Stimulated activated naive B cell treated with anti-CD40 and anti-IgM and Interleukin-4, amounts not matched to agents 10 μg/mL and 1 μg/mL and 100 μg/mL, for 72 hours (primary cell): ENCODE data around the gene GNAI1.

ENCODE experiments used
- ATAC-seq, 2 donors: fragments of 150-1000 bp; cut with Tn5 transposase; replicated peaks; 2 replicates each; pipeline ENCODE4 v1.10.0; 2021; ENCODE audit warnings: moderate library complexity in 1 of 2
- DNase-seq: peaks from one replicate; pipeline ENCODE4 v3.0.0; 2021
- H3K27ac Mint-ChIP-seq: one replicate; pipeline ENCODE4 v1.8.0; 2022; ENCODE audit warnings: mild to moderate bottlenecking, mixed read lengths
- H3K27me3 Mint-ChIP-seq, 2 donors: one replicate each; pipeline ENCODE4 v1.8.0; 2022; ENCODE audit warnings: mixed read lengths in 2 of 2
- H3K36me3 Mint-ChIP-seq, 2 donors: one replicate each; pipeline ENCODE4 v1.8.0; 2022; ENCODE audit warnings: mixed read lengths in 2 of 2, mild to moderate bottlenecking in 1 of 2
- H3K4me1 Mint-ChIP-seq, 2 donors: one replicate each; pipeline ENCODE4 v1.8.0; 2022; ENCODE audit warnings: mixed read lengths in 2 of 2, mild to moderate bottlenecking in 1 of 2
- H3K4me3 Mint-ChIP-seq, 2 donors: one replicate each; pipeline ENCODE4 v1.8.0; 2022; ENCODE audit warnings: mild to moderate bottlenecking in 2 of 2, mixed read lengths in 2 of 2, moderate library complexity in 1 of 2
- H3K9me3 Mint-ChIP-seq, 2 donors: one replicate each; pipeline ENCODE4 v1.8.0; 2022; ENCODE audit warnings: mixed read lengths in 2 of 2, mild to moderate bottlenecking in 1 of 2

Gene GNAI1

DNA sequence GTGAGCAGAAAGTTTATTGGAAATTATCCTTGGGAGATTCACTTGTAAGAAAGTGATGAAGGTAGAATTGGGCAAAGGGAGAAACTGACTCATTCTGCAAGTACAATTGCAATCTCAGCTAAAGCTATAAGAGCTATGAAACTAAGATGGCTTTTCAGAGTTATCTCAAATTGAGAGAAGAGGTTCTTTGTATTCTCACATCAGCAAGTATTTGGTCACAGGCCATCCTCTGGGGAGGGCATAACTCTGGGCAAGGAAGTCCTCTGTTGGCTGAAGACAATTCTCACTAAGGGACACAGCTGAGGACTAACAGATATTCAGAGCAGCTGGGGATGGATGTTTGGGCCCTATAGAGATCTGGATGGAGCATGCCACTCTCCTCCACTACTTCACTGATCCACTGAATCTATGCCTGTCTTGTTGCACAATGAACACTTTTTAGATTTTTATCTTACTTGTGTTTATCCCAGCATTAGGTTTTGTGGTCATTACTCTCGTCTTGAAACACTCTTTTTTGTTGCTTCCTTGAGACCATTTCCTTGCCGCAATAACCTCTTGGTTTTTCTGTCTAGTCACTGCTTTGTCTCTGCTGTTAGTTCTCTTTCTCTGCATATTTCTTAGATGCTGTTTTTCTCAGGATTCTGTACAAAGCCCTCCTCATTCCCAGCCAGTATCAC lies 115.1 kb downstream of the GNAI1 start:
- peaks cover 0 to 3% of the 10 kb centered on the region in 2 donors for H3K9me3 Mint-ChIP-seq
- no peaks in the 10 kb centered on the region for H3K36me3 Mint-ChIP-seq
- no peaks in the 10 kb centered on the region for H3K27me3 Mint-ChIP-seq
- no peak for ATAC-seq
- no peak overlapping the region for H3K4me3 Mint-ChIP-seq
- no peak for DNase-seq
- H3K27ac Mint-ChIP-seq: no peak overlapping the region
- no peaks in the 10 kb centered on the region for H3K4me1 Mint-ChIP-seq

GRCh38 chr7:80253237-80253636 lies 118.6 kb downstream of the GNAI1 start:
- Mint-ChIP-seq H3K9me3 (peaks cover 0 to 2% of the 10 kb centered on the region in 2 donors), H3K4me3 (no peak overlapping the region), H3K4me1 (no peaks in the 10 kb centered on the region), H3K36me3 (no peaks in the 10 kb centered on the region), H3K27ac (no peak overlapping the region), H3K27me3 (no peaks in the 10 kb centered on the region)
- no peak for ATAC-seq
- DNase-seq: no peak

DNA sequence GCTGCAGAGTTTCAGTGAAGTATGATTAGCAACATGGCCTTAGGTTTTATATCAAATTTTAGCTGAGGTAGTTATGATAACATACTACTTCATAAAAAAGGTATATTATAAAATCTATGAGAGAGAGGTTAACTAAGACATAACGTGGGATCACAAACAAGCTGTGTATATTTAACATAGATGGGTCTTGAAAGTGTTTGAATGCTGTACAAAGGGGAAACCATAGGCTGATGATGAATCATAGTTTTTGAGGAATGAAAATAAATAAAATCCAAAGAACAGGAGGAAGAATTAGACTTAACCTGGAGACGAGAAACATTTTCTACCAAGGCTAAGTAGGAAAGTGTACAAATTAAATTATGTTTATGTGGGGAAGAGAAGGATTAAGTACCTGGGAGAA lies 119.0 kb downstream of the GNAI1 start:
- ATAC-seq: no peak

DNA sequence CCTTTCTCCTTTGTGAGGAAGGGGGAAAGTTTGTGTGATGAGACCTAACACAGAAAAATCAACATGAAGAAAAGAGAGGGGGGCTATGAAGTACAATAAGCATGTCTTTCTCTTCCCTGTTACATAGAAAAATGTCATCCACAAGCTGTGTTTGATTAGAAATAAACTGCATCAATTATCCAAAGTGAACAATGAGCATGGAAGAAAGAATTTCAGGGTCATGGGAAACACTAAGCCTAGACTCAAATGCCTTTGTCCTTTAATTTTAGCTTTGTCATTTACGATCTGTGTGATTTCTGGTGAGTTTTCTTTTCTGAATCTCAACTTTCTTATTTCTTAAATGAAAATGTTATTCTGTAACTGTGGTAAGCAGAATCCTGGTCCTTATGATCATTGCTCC lies 121.0 kb downstream of the GNAI1 start:
- Mint-ChIP-seq H3K4me3 (no peak overlapping the region), H3K27ac (no peak overlapping the region), H3K9me3 (peaks cover 0 to 2% of the 10 kb centered on the region in 2 donors)

More for the DNA sequence above, 119.0 kb downstream of the GNAI1 start:
- Mint-ChIP-seq H3K9me3 (peaks cover 0 to 2% of the 10 kb centered on the region in 2 donors), H3K27ac (no peak overlapping the region), H3K27me3 (no peaks in the 10 kb centered on the region), H3K4me1 (no peaks in the 10 kb centered on the region), H3K36me3 (no peaks in the 10 kb centered on the region), H3K4me3 (no peak overlapping the region)
- no peak for DNase-seq

DNA sequence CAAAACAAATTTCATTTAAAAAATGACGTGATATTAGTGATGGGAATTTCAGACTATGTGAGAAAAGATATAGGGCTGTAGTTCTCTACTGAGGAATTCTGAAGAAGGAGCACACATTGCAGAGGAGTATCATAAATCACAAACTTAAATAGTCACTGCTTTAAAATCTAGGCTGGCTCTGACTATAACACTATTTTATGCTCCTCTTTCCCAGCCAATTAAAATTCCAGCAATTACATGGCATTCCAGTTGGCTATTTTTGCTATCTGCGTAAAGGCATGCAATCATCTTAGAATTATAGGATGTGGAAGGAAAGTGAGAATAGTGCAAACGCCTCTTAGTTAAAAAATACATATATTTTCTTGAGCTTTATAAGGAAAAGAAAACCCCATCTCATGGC lies 123.1 kb downstream of the GNAI1 start:
- H3K4me3 Mint-ChIP-seq: no peak overlapping the region

More for the DNA sequence above, 121.0 kb downstream of the GNAI1 start:
- ATAC-seq (no peak), DNase-seq (no peak)
- Mint-ChIP-seq H3K27me3 (no peaks in the 10 kb centered on the region), H3K4me1 (no peaks in the 10 kb centered on the region), H3K36me3 (no peaks in the 10 kb centered on the region)

GRCh38 chr7:80260606-80261005 lies 126.0 kb downstream of the GNAI1 start:
- DNase-seq (no peak), ATAC-seq (no peak)
- H3K4me1 Mint-ChIP-seq: no peaks in the 10 kb centered on the region
- H3K36me3 Mint-ChIP-seq: no peaks in the 10 kb centered on the region
- no peaks in the 10 kb centered on the region for H3K27me3 Mint-ChIP-seq
- H3K4me3 Mint-ChIP-seq: no peak overlapping the region
- peaks cover 0 to 2% of the 10 kb centered on the region in 2 donors for H3K9me3 Mint-ChIP-seq
- H3K27ac Mint-ChIP-seq: no peak overlapping the region

More for the DNA sequence above, 123.1 kb downstream of the GNAI1 start:
- Mint-ChIP-seq H3K27me3 (no peaks in the 10 kb centered on the region), H3K9me3 (peaks cover 0 to 2% of the 10 kb centered on the region in 2 donors), H3K4me1 (no peaks in the 10 kb centered on the region), H3K27ac (no peak overlapping the region), H3K36me3 (no peaks in the 10 kb centered on the region)
- ATAC-seq (no peak), DNase-seq (no peak)

GRCh38 chr7:80263333-80263732 lies 128.7 kb downstream of the GNAI1 start:
- Mint-ChIP-seq H3K9me3 (no peaks in the 10 kb centered on the region), H3K4me3 (no peak overlapping the region), H3K27ac (no peak overlapping the region), H3K27me3 (no peaks in the 10 kb centered on the region), H3K4me1 (no peaks in the 10 kb centered on the region), H3K36me3 (no peaks in the 10 kb centered on the region)
- ATAC-seq (no peak), DNase-seq (no peak)

GRCh38 chr7:80263821-80264220 lies 129.2 kb downstream of the GNAI1 start:
- DNase-seq (no peak), ATAC-seq (no peak)
- Mint-ChIP-seq H3K4me1 (no peaks in the 10 kb centered on the region), H3K4me3 (no peak overlapping the region), H3K36me3 (no peaks in the 10 kb centered on the region), H3K27ac (no peak overlapping the region), H3K9me3 (no peaks in the 10 kb centered on the region), H3K27me3 (no peaks in the 10 kb centered on the region)

DNA sequence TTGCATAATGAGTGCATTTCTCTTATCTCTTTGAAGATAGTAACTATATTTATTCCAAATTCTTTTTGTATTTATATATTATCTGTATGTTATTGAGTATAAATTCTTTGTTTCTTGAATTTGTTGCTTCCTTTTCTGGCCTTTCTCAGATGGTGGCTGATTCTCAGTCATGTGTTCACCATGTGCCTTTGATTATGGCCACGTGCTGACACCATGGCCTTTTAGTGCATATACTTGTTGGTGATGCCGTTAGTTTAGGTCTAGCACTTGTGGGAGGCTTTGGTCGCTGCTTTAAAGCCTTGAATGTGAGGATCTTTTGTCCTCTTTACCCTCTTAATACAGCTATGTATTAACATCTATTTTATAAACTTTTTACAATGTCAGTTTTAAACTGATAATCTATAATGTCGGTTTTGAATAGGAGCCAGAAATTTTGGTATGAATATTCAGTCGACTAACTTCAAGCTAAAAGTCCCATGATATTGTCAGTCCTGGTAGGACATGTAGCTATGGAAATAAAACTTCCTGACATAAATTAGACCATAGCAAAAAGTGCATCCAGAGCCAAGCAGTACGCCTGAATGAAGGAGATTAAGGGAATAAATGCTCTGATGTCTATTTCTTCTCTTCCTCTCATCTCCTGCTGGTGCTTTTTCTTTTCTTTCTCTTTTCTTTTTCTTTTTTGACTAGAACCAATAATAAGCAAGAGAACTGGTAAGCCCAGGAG lies 130.3 kb downstream of the GNAI1 start:
- Mint-ChIP-seq H3K9me3 (peaks cover 0 to 4% of the 10 kb centered on the region in 2 donors), H3K4me3 (no peak overlapping the region), H3K27ac (no peak overlapping the region), H3K27me3 (no peaks in the 10 kb centered on the region), H3K4me1 (no peaks in the 10 kb centered on the region), H3K36me3 (no peaks in the 10 kb centered on the region)
- ATAC-seq (no peak), DNase-seq (no peak)

DNA sequence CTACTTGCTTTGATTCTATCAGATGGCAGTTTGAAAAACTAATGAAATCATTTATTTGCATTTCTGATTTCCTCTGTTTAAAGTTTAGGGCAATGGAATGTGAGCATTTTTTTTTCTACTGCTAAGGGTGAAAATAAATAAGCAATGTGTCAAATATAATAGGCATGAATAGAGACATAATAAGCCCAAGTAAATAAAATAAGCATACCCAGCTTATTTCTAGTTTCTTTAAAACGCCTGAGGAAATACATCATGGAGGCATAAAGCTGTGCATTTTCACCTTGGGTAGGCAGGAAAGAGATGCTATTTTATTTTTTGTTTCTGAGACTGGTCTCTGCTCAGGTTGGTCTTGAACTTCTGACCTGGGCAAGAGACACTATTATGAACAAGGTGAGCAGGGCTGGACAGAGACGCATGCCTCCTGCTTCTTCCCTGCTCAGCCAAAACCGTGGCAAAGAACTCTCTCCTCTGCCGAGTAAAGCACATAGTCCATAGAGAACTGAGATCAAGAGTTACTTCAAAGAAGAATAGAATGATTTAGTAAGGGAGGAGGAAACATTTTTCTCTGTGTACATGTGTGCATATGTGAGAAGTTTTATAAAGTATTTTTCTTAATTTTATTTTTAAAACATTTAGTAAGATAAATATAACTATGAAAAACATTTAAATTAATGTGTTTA lies 138.1 kb downstream of the GNAI1 start:
- H3K27ac Mint-ChIP-seq: no peak overlapping the region
- peaks cover 0 to 4% of the 10 kb centered on the region in 2 donors for H3K9me3 Mint-ChIP-seq
- H3K36me3 Mint-ChIP-seq: no peaks in the 10 kb centered on the region
- H3K4me3 Mint-ChIP-seq: no peak overlapping the region
- DNase-seq: no peak
- no peaks in the 10 kb centered on the region for H3K27me3 Mint-ChIP-seq
- no peak for ATAC-seq
- H3K4me1 Mint-ChIP-seq: no peaks in the 10 kb centered on the region

- Mint-ChIP-seq H3K27ac (no peak overlapping the region), H3K4me1 (no peaks in the 10 kb centered on the region), H3K9me3 (peaks cover 0 to 4% of the 10 kb centered on the region in 2 donors), H3K4me3 (no peak overlapping the region), H3K27me3 (no peaks in the 10 kb centered on the region), H3K36me3 (no peaks in the 10 kb centered on the region)
- DNase-seq (no peak), ATAC-seq (no peak)
Measured at GRCh38 chr7:80273327-80273726, 138.7 kb downstream of the GNAI1 start.

GRCh38 chr7:80275192-80275605 lies 140.6 kb downstream of the GNAI1 start:
- Mint-ChIP-seq H3K4me1 (no peaks in the 10 kb centered on the region), H3K9me3 (no peaks in the 10 kb centered on the region), H3K4me3 (no peak overlapping the region), H3K27ac (no peak overlapping the region), H3K27me3 (no peaks in the 10 kb centered on the region), H3K36me3 (no peaks in the 10 kb centered on the region)
- DNase-seq (no peak), ATAC-seq (no peak)
